IMR-90 (cell line): ENCODE results near the gene FOXQ1. TPM values are rescaled to one million over a fixed set of nuclear protein-coding genes. Genes with fewer than 3 reads are reported as not detected.

Experiments used
- ATAC-seq: fragments of 200-7000 bp; cut with Tn5 transposase; 2 replicates; pipeline ENCODE4 v1.9.1; 2020; ENCODE audit warnings: low read depth, mild to moderate bottlenecking, moderate library complexity
- BruUV-seq: library from RNA; stranded (reverse); fragments of 400-500 nt; replicated peaks from 2 replicates; lab custom pipeline; 2021; lab: Mats Ljungman, UMichigan
- CTCF ChIA-PET: fragments of 300-600 bp; formaldehyde crosslinking; extraction: SDS; loops from one replicate; lab custom pipeline; 2021; ENCODE audit warnings: antibody characterized with exemption; lab: Yijun Ruan, JAX
- POLR2A ChIA-PET: fragments of 300-600 bp; sonication (Branson Sonifier 250); formaldehyde crosslinking; loops from one replicate; lab custom pipeline; 2022; ENCODE audit warnings: antibody characterized with exemption; ENCODE audit not compliant: unreplicated experiment; lab: Charles Lee
- DNase-seq: peaks from one replicate; pipeline ENCODE4 v3.0.0; 2013
- H2AFZ ChIP-seq: replicated peaks from 2 replicates; pipeline ENCODE3; 2013; ENCODE audit warnings: low read length, mild to moderate bottlenecking; ENCODE audit not compliant: poor library complexity
- H2AK5ac ChIP-seq: 2 replicates; pipeline ENCODE4 v1.6.1; 2013; ENCODE audit warnings: low read depth, low read length, inconsistent platforms
- H2AK9ac ChIP-seq: replicated peaks from 2 replicates; pipeline ENCODE3; 2013; ENCODE audit warnings: mild to moderate bottlenecking, low read depth, low read length, moderate library complexity; ENCODE audit not compliant: poor library complexity
- H2BK120ac ChIP-seq: 2 replicates; pipeline ENCODE4 v1.6.1; 2013; ENCODE audit warnings: low read depth, low read length, inconsistent platforms
- H2BK15ac ChIP-seq: 3 replicates; pipeline ENCODE4 v1.6.1; 2013; ENCODE audit warnings: low read depth, low read length, inconsistent platforms
- H2BK20ac ChIP-seq: 2 replicates; pipeline ENCODE4 v1.6.1; 2013; ENCODE audit warnings: low read depth, mild to moderate bottlenecking, inconsistent platforms, low read length, moderate library complexity
- H2BK5ac ChIP-seq: 2 replicates; pipeline ENCODE4 v1.6.1; 2013; ENCODE audit warnings: mild to moderate bottlenecking, low read depth, low read length, inconsistent platforms; ENCODE audit not compliant: poor library complexity, severe bottlenecking
- H3K14ac ChIP-seq: replicated peaks from 2 replicates; pipeline ENCODE4 v1.6.1; 2013; ENCODE audit warnings: low read depth, low read length, inconsistent platforms
- H3K18ac ChIP-seq: 2 replicates; pipeline ENCODE4 v1.6.1; 2013; ENCODE audit warnings: low read depth, low read length, control low read depth
- H3K23ac ChIP-seq: 2 replicates; pipeline ENCODE4 v1.6.1; 2013; ENCODE audit warnings: low read depth, low read length, inconsistent platforms
- H3K27ac ChIP-seq: 2 replicates; pipeline ENCODE4 v1.5.1; 2013; ENCODE audit warnings: mild to moderate bottlenecking, control low read depth, low read length; ENCODE audit not compliant: insufficient read depth
- H3K27me3 ChIP-seq: 2 replicates; pipeline ENCODE4 v1.6.1; 2013; ENCODE audit warnings: low read length; ENCODE audit not compliant: control insufficient read depth, insufficient read depth
- H3K36me3 ChIP-seq: 2 replicates; pipeline ENCODE4 v1.6.1; 2013; ENCODE audit warnings: low read length, mixed read lengths; ENCODE audit not compliant: control insufficient read depth, insufficient read depth
- H3K4ac ChIP-seq: 2 replicates; pipeline ENCODE4 v1.6.1; 2013; ENCODE audit warnings: low read depth, low read length, inconsistent platforms
- H3K4me1 ChIP-seq: 2 replicates; pipeline ENCODE4 v1.6.1; 2013; ENCODE audit warnings: low read length, mixed read lengths; ENCODE audit not compliant: control insufficient read depth, insufficient read depth
- H3K4me2 ChIP-seq: 2 replicates; pipeline ENCODE4 v1.6.1; 2013; ENCODE audit warnings: low read depth, mild to moderate bottlenecking, control low read depth, low read length, moderate library complexity
- H3K4me3 ChIP-seq: 2 replicates; pipeline ENCODE4 v1.5.1; 2013; ENCODE audit warnings: low read depth, mild to moderate bottlenecking, control low read depth, low read length, moderate library complexity; ENCODE audit not compliant: insufficient read depth
- H3K56ac ChIP-seq: 2 replicates; pipeline ENCODE4 v1.6.1; 2013; ENCODE audit warnings: low read length, inconsistent platforms; ENCODE audit not compliant: insufficient read depth; ENCODE audit errors: extremely low read depth
- H3K79me1 ChIP-seq, 2 experiments: 2 replicates each; pipeline ENCODE4 v1.6.1; 2013; ENCODE audit warnings: low read length in 2 of 2, inconsistent platforms in 1 of 2, low read depth in 1 of 2
- H3K9ac ChIP-seq: 2 replicates; pipeline ENCODE4 v1.6.1; 2013; ENCODE audit warnings: low read depth, low read length, control low read depth
- H3K9me1 ChIP-seq: 2 replicates; pipeline ENCODE4 v1.6.1; 2013; ENCODE audit warnings: low read length, inconsistent platforms; ENCODE audit not compliant: insufficient read depth
- H3K9me3 ChIP-seq: 2 replicates; pipeline ENCODE4 v1.6.1; 2013; ENCODE audit warnings: low read length; ENCODE audit not compliant: control insufficient read depth, insufficient read depth
- H4K20me1 ChIP-seq: 2 replicates; pipeline ENCODE4 v1.6.1; 2013; ENCODE audit warnings: low read length, inconsistent platforms; ENCODE audit not compliant: insufficient read depth
- H4K5ac ChIP-seq: 2 replicates; pipeline ENCODE4 v1.6.1; 2013; ENCODE audit warnings: mild to moderate bottlenecking, low read depth, low read length, control low read depth
- H4K8ac ChIP-seq, 2 experiments: 2 replicates each; pipeline ENCODE4 v1.6.1; 2013; ENCODE audit warnings: low read depth in 2 of 2, low read length in 2 of 2, control low read depth in 1 of 2, inconsistent platforms in 1 of 2
- H4K91ac ChIP-seq: 2 replicates; pipeline ENCODE4 v1.6.1; 2013; ENCODE audit warnings: low read depth, low read length, inconsistent platforms; ENCODE audit not compliant: insufficient read depth
- BHLHE40 ChIP-seq: fragments of 150-350 bp; IDR thresholded peaks from 2 replicates; pipeline ENCODE4 v1.6.1; 2016; ENCODE audit warnings: mild to moderate bottlenecking, low read depth, low read length
- CHD1 ChIP-seq: IDR thresholded peaks from 2 replicates; pipeline ENCODE4 v1.6.1; 2012; ENCODE audit warnings: low read depth, low read length, improper control_type of control experiment
- CTCF ChIP-seq: conservative IDR thresholded peaks from 2 replicates; pipeline ENCODE4 v1.5.1; 2012; ENCODE audit warnings: mild to moderate bottlenecking, low read depth, low read length, improper control_type of control experiment
- ELK1 ChIP-seq: fragments of 150-350 bp; IDR thresholded peaks from 2 replicates; pipeline ENCODE4 v1.6.1; 2016; ENCODE audit warnings: low read depth, mild to moderate bottlenecking, low read length, moderate library complexity, borderline replicate concordance
- MAFK ChIP-seq: IDR thresholded peaks from 2 replicates; pipeline ENCODE4 v1.6.1; 2012; ENCODE audit warnings: low read depth, low read length, improper control_type of control experiment
- MAZ ChIP-seq: IDR thresholded peaks from 2 replicates; pipeline ENCODE4 v1.6.1; 2012; ENCODE audit warnings: low read depth, mild to moderate bottlenecking, low read length, improper control_type of control experiment, moderate library complexity, borderline replicate concordance
- MXI1 ChIP-seq: IDR thresholded peaks from 2 replicates; pipeline ENCODE4 v1.6.1; 2012; ENCODE audit warnings: low read depth, mild to moderate bottlenecking, low read length, moderate library complexity, borderline replicate concordance
- NFE2L2 ChIP-seq: fragments of 150-350 bp; IDR thresholded peaks from 2 replicates; pipeline ENCODE4 v1.6.1; 2016; ENCODE audit warnings: low read depth, mild to moderate bottlenecking, low read length
- POLR2A ChIP-seq: IDR thresholded peaks from 2 replicates; pipeline ENCODE4 v1.6.1; 2012; ENCODE audit warnings: mild to moderate bottlenecking, low read depth, low read length
- RCOR1 ChIP-seq: IDR thresholded peaks from 2 replicates; pipeline ENCODE4 v1.6.1; 2012; ENCODE audit warnings: mild to moderate bottlenecking, low read length, improper control_type of control experiment; ENCODE audit not compliant: insufficient replicate concordance
- RFX5 ChIP-seq: IDR thresholded peaks from 2 replicates; pipeline ENCODE4 v1.8.0; 2012; ENCODE audit warnings: low read depth, mild to moderate bottlenecking, low read length, moderate library complexity
- SMC3 ChIP-seq: fragments of 150-350 bp; IDR thresholded peaks from 2 replicates; pipeline ENCODE4 v1.6.1; 2016; ENCODE audit warnings: low read depth, mild to moderate bottlenecking, antibody characterized with exemption, low read length, moderate library complexity
- USF2 ChIP-seq: fragments of 150-350 bp; IDR thresholded peaks from 2 replicates; pipeline ENCODE4 v1.6.1; 2017; ENCODE audit warnings: mild to moderate bottlenecking, antibody characterized with exemption, low read length, low read depth
- WGBS, 2 experiments: methylation state at CpG; one replicate each; pipeline versions ENCODE4 v1.1.5 to v1.1.7; 2013; ENCODE audit warnings: missing lambda C conversion rate in 2 of 2; ENCODE audit not compliant: insufficient read length in 1 of 2; ENCODE audit errors: extremely low coverage in 2 of 2; 5-methylcytosine and 5-hydroxymethylcytosine counted together
- dilution Hi-C: fragments of 300-500 bp; cut with HindIII; formaldehyde crosslinking; loops from one replicate; pipeline ENCODE4 v1.14.3; 2018; ENCODE audit warnings: low sequenced_read_pairs; ENCODE audit not compliant: unreplicated experiment
- in situ Hi-C: fragments of 300-500 bp; cut with MboI; formaldehyde crosslinking; loops from 3 replicates; pipeline ENCODE4 v1.14.3; 2019; ENCODE audit warnings: low sequenced_read_pairs, inconsistent platforms, mixed read lengths
- intact Hi-C: fragments of 100-400 bp; cut with micrococcal nuclease; formaldehyde crosslinking; loops from 2 replicates; pipeline ENCODE4 v1.10.0; 2022
- polyA plus RNA-seq, 3 experiments: library from polyadenylated mRNA; depleted of rRNA; stranded (reverse); fragments of >200 nt; gene quantifications; 2 replicates each; pipeline ENCODE4 v1.2.3, GENCODE V29; 2012; ENCODE audit warnings: low replicate concordance in 1 of 3
- total RNA-seq: library from RNA; depleted of rRNA; stranded (reverse); fragments of >200 nt; gene quantifications from 2 replicates; pipeline ENCODE4 v1.2.3, GENCODE V29; 2012

Gene FOXQ1
- total and polyA plus RNA-seq, 2 of the 4 experiments (the other 2 are of a cell fraction) = not detected

DNA sequence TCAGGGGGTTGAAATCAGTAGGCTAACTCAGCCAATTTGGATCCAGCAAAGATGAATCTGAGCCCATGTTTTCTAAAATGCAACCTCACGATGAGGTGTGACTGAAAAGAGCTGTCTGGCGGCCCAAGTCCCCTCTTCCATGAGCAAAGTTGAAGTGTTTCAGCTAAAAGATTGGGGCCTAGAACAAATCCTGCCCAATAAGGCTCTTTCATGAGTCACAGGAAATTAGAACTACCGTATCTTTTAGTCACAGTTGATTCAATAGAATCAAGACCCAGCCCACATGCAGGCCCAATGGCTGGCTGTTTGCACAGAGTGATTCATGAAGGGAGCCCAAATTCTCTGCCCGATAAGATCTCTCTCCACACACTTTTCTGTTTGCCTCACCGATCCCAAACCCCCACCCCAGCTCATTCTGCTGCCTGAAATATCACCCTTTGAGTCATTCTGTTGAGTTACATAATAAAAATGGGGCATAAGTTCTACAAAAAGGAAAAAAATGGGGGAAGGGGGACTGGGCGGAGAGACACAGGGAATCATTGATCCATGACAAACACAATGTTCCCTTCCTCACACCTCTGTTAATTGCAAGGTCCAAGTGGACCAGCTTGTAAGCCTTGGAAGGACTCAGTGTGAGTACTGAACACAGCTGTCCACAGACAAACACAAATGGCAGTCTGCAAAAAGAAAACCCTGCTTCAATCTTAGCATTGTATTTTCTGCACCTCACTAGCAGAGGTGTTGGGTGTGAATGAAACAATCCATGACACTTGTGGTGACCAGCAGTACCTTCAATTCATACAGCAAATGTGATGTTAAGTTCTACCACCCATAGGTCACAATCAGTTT, 13.8 kb downstream of the FOXQ1 start:
- DNase-seq = peak; percentile 93
- H3K9me1 ChIP-seq = peaks cover 23% of the 10 kb centered on the region
- dilution Hi-C loops (no loop called here), intact Hi-C loops (no loop called here), in situ Hi-C loops (no loop called here)
- peak overlapping the region; percentile 43; the same call in 1 of the 2 replicates for H4K5ac ChIP-seq
- peak overlapping the region; percentile 25 for H3K4me2 ChIP-seq
- peak overlapping the region; percentile 33; the same call in 1 of the 2 replicates for H3K27ac ChIP-seq
- peak overlapping the region; percentile 86 for H2BK15ac ChIP-seq
- H3K23ac ChIP-seq = peak overlapping the region; percentile 71; the same call in 1 of the 2 replicates
- peak overlapping the region; percentile 63; the same call in 1 of the 2 replicates for H4K91ac ChIP-seq
- peak overlapping the region in 1 of 2 experiments; percentile 43; a peak in 2 of 4 replicates for H4K8ac ChIP-seq
- H2BK120ac ChIP-seq = peak overlapping the region; percentile 82
- peak overlapping the region; percentile 74 for H2BK20ac ChIP-seq
- POLR2A ChIA-PET = no interaction called here
- H3K4me3 ChIP-seq = no peak overlapping the region
- peak; percentile 75 for ATAC-seq
- H3K79me1 ChIP-seq = no peaks in the 10 kb centered on the region
- H3K27me3 ChIP-seq = no peaks in the 10 kb centered on the region
- CTCF ChIA-PET = interaction anchor here (0.8 to 1.4 kb wide), 3 partner anchors 29 to 413 kb away, joined by 3 to 4 read pairs (median 4); no protein-coding TSS in a partner anchor
- H3K9ac ChIP-seq = no peak overlapping the region
- peak overlapping the region; percentile 62 for H2AK5ac ChIP-seq
- no TSS peak for BruUV-seq
- H2AK9ac ChIP-seq = peak overlapping the region; percentile 52
- peak overlapping the region; percentile 77 for H3K4ac ChIP-seq
- no peaks in the 10 kb centered on the region for H4K20me1 ChIP-seq
- peaks cover 26% of the 10 kb centered on the region for H3K4me1 ChIP-seq
- peak overlapping the region; percentile 66 for H3K18ac ChIP-seq
- peak overlapping the region; percentile 45 for H2BK5ac ChIP-seq
- H3K9me3 ChIP-seq = no peaks in the 10 kb centered on the region
- H3K14ac ChIP-seq = peak overlapping the region; percentile 65
- no peaks in the 10 kb centered on the region for H3K36me3 ChIP-seq
- H2AFZ ChIP-seq = peak overlapping the region; percentile 33
- H3K56ac ChIP-seq = peak overlapping the region; percentile 7; the same call in 1 of the 2 replicates
- WGBS, 2 experiments = 0% methylated on average over 2 of the region's 6 CpGs; no CpG with 5 or more reads in 1 of the 2 experiments
- TF ChIP-seq CTCF (no peak), SMC3 (peak; percentile 7; the same call in 1 of the 2 replicates), RFX5 (no peak), BHLHE40 (0 out of 2 replicates have a peak, but pooled peaks have one; percentile 51), NFE2L2 (no peak), USF2 (no peak), ELK1 (no peak), RCOR1 (no peak), POLR2A (no peak), CHD1 (no peak), MAZ (peak; percentile 55; the same call in 1 of the 2 replicates), MXI1 (no peak), MAFK (no peak)
